Gastroesophageal sphincter (tissue), 3 donors: ENCODE data around the gene FGF5.

ENCODE experiments used
- EP300 ChIP-seq: sonication (generic); formaldehyde crosslinking; IDR thresholded peaks from one replicate; pipeline ENCODE4 v1.6.1; 2017; ENCODE audit warnings: antibody characterized with exemption, mild to moderate bottlenecking
- POLR2A ChIP-seq, 2 donors: fragments of 450-650 bp; IDR thresholded peaks; one replicate each; pipeline ENCODE4 v1.6.1; 2017; ENCODE audit warnings: antibody characterized with exemption in 2 of 2, mild to moderate bottlenecking in 2 of 2, moderate library complexity in 1 of 2
- POLR2AphosphoS5 ChIP-seq: sonication (generic); formaldehyde crosslinking; IDR thresholded peaks from one replicate; pipeline ENCODE4 v1.6.1; 2017; ENCODE audit warnings: antibody characterized with exemption
- TF ChIP-seq, protein P1 (sequence below), 4 experiments: fragments of 200-600 bp in 2 of 4; fragments of 450-650 bp in 2 of 4; sonication (generic) in 1 of 4; IDR thresholded peaks; one replicate each; pipeline ENCODE4 v1.5.1; 2017 to 2019; ENCODE audit warnings: antibody characterized with exemption in 4 of 4, mild to moderate bottlenecking in 2 of 4, moderate library complexity in 2 of 4

DNA sequence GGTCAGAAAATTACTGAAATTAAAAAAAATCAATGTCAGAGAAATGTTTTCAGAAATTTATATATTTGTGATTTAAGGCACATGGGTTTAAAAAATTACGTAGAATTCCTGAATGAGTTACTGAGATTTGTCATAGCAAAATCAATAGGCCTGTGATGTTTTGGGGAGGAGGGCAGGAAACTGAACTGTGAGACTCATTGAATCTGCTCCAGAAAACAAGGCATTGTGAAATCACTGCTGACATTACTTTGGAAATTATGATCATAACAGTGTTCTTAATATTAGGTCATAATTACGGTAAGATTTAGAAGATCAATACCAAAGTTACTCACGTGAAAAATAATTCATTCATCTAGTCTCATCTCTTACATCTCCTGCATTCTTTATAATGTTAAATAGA lies 5.3 kb downstream of the FGF5 start:
- TF ChIP-seq, protein P1, sequence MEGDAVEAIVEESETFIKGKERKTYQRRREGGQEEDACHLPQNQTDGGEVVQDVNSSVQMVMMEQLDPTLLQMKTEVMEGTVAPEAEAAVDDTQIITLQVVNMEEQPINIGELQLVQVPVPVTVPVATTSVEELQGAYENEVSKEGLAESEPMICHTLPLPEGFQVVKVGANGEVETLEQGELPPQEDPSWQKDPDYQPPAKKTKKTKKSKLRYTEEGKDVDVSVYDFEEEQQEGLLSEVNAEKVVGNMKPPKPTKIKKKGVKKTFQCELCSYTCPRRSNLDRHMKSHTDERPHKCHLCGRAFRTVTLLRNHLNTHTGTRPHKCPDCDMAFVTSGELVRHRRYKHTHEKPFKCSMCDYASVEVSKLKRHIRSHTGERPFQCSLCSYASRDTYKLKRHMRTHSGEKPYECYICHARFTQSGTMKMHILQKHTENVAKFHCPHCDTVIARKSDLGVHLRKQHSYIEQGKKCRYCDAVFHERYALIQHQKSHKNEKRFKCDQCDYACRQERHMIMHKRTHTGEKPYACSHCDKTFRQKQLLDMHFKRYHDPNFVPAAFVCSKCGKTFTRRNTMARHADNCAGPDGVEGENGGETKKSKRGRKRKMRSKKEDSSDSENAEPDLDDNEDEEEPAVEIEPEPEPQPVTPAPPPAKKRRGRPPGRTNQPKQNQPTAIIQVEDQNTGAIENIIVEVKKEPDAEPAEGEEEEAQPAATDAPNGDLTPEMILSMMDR (IDR thresholded peaks at IDR 0.05), result no peak
- no peak for TF ChIP-seq POLR2A (IDR thresholded peaks at IDR 0.05)
- TF ChIP-seq POLR2AphosphoS5, result no peak
- no peak for TF ChIP-seq EP300
